ENCODE measurements around the gene SDHD. TPM values are rescaled to one million over a fixed set of nuclear protein-coding genes. Genes with fewer than 3 reads are reported as not detected.

The SDHD gene
- total and polyA plus RNA-seq, 2 of the 8 experiments (the other 6 are each of a cell fraction or from before 2014, with no cell fraction given) = 96.0 to 181 TPM

DNA sequence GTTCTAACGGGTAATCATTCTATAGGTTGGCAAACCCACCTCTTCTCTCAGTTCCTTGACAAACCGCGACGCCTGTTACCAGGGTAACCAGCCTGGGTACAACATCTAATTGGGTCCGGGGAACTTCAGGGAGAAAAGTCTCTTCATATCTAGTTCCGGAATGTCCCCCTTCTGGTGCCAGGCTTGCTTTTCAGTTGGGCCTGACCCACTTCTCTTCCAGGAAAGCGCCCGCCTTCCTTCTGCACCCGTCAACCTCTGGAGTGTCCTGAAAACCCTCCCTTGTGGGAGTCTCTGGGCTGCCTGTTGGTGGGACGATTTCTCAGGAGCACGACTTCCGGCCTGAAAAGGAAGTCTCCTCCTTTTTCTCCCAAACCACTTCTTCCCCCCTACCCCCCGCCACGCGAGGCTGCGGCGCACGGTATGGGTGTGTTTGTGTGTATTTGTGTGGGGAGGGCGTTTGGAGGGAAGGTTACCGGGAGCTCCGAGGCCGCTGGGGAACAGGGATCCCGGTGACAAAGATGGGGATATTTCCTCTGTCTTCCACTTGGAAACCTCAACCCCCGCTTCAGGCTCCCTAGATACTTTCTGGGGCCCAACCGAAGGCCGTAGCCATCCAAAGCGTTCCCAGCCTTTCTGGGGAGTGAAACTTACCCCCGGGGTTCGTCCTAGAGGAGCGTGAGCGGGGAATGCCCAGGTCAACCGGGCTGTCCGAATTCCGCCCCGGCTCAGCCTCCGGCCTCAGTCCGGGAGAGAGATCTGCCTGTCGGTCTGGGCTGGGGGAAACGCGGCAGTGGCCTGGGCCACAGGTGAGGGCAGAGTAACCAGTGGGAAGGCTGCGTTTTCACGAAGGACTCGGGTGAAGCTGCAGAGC is 12.5 kb upstream of the SDHD start, which contains the start of the genes NKAPD1 and PIH1D2 (continued):
- TF ChIP-seq, protein P1, sequence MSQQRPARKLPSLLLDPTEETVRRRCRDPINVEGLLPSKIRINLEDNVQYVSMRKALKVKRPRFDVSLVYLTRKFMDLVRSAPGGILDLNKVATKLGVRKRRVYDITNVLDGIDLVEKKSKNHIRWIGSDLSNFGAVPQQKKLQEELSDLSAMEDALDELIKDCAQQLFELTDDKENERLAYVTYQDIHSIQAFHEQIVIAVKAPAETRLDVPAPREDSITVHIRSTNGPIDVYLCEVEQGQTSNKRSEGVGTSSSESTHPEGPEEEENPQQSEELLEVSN (IDR thresholded peaks at IDR 0.05) = peak; percentile 50; the same call in 1 of the 2 replicates
- no peak for TF ChIP-seq EGR1 (IDR thresholded peaks at IDR 0.05; ENCODE audit: borderline replicate concordance, low read depth, low read length)
- TF ChIP-seq, protein P2, sequence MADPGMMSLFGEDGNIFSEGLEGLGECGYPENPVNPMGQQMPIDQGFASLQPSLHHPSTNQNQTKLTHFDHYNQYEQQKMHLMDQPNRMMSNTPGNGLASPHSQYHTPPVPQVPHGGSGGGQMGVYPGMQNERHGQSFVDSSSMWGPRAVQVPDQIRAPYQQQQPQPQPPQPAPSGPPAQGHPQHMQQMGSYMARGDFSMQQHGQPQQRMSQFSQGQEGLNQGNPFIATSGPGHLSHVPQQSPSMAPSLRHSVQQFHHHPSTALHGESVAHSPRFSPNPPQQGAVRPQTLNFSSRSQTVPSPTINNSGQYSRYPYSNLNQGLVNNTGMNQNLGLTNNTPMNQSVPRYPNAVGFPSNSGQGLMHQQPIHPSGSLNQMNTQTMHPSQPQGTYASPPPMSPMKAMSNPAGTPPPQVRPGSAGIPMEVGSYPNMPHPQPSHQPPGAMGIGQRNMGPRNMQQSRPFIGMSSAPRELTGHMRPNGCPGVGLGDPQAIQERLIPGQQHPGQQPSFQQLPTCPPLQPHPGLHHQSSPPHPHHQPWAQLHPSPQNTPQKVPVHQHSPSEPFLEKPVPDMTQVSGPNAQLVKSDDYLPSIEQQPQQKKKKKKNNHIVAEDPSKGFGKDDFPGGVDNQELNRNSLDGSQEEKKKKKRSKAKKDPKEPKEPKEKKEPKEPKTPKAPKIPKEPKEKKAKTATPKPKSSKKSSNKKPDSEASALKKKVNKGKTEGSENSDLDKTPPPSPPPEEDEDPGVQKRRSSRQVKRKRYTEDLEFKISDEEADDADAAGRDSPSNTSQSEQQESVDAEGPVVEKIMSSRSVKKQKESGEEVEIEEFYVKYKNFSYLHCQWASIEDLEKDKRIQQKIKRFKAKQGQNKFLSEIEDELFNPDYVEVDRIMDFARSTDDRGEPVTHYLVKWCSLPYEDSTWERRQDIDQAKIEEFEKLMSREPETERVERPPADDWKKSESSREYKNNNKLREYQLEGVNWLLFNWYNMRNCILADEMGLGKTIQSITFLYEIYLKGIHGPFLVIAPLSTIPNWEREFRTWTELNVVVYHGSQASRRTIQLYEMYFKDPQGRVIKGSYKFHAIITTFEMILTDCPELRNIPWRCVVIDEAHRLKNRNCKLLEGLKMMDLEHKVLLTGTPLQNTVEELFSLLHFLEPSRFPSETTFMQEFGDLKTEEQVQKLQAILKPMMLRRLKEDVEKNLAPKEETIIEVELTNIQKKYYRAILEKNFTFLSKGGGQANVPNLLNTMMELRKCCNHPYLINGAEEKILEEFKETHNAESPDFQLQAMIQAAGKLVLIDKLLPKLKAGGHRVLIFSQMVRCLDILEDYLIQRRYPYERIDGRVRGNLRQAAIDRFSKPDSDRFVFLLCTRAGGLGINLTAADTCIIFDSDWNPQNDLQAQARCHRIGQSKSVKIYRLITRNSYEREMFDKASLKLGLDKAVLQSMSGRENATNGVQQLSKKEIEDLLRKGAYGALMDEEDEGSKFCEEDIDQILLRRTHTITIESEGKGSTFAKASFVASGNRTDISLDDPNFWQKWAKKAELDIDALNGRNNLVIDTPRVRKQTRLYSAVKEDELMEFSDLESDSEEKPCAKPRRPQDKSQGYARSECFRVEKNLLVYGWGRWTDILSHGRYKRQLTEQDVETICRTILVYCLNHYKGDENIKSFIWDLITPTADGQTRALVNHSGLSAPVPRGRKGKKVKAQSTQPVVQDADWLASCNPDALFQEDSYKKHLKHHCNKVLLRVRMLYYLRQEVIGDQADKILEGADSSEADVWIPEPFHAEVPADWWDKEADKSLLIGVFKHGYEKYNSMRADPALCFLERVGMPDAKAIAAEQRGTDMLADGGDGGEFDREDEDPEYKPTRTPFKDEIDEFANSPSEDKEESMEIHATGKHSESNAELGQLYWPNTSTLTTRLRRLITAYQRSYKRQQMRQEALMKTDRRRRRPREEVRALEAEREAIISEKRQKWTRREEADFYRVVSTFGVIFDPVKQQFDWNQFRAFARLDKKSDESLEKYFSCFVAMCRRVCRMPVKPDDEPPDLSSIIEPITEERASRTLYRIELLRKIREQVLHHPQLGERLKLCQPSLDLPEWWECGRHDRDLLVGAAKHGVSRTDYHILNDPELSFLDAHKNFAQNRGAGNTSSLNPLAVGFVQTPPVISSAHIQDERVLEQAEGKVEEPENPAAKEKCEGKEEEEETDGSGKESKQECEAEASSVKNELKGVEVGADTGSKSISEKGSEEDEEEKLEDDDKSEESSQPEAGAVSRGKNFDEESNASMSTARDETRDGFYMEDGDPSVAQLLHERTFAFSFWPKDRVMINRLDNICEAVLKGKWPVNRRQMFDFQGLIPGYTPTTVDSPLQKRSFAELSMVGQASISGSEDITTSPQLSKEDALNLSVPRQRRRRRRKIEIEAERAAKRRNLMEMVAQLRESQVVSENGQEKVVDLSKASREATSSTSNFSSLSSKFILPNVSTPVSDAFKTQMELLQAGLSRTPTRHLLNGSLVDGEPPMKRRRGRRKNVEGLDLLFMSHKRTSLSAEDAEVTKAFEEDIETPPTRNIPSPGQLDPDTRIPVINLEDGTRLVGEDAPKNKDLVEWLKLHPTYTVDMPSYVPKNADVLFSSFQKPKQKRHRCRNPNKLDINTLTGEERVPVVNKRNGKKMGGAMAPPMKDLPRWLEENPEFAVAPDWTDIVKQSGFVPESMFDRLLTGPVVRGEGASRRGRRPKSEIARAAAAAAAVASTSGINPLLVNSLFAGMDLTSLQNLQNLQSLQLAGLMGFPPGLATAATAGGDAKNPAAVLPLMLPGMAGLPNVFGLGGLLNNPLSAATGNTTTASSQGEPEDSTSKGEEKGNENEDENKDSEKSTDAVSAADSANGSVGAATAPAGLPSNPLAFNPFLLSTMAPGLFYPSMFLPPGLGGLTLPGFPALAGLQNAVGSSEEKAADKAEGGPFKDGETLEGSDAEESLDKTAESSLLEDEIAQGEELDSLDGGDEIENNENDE (IDR thresholded peaks at IDR 0.05; ENCODE audit: insufficient replicate concordance, low read length) = no peak
- TF ChIP-seq GTF2F1 (IDR thresholded peaks at IDR 0.05; ENCODE audit: borderline replicate concordance, low read depth, low read length) = no peak
- peak; percentile 66; the same call in 1 of the 2 replicates for TF ChIP-seq TAF1 (IDR thresholded peaks at IDR 0.05; ENCODE audit: low read depth, low read length)
- no peak for TF ChIP-seq CBX8 (IDR thresholded peaks at IDR 0.05; ENCODE audit: borderline replicate concordance, low read depth, low read length)
- TF ChIP-seq KDM4A (IDR thresholded peaks at IDR 0.05; ENCODE audit: low read depth, low read length, severe bottlenecking) = peak; percentile 98
- TF ChIP-seq POU5F1 (IDR thresholded peaks at IDR 0.05; ENCODE audit: low read depth, low read length) = no peak

Measured in H1 (cell line).